Measurements from ENCODE around the gene USP16.

DNA sequence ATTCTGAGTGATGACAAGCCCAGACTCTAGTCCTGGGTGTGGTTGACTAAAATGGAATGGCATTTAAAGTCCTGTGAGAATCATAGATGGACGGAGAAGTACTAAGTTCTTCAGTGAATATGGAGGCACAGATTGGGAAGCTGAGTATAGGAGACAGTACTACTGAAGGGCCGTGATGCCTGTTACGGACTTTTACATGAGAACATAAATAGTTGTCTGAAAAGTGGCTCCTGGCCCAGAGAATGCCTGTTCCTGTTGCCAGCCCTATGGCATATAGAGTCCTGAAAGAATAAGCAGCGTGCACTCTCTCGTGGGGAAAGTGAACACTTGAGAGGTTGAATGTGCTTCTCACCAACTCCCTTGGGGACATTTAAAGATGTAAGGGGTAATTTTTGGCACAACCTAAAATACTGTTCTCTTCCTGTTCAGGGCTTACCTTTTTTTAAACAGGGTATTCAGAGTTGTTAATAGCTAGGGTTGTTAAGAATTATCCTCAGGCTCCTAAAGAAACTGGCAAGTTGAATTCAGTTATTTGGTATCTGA is 28.6 kb downstream of the USP16 start:
- TF ChIP-seq, protein P1, sequence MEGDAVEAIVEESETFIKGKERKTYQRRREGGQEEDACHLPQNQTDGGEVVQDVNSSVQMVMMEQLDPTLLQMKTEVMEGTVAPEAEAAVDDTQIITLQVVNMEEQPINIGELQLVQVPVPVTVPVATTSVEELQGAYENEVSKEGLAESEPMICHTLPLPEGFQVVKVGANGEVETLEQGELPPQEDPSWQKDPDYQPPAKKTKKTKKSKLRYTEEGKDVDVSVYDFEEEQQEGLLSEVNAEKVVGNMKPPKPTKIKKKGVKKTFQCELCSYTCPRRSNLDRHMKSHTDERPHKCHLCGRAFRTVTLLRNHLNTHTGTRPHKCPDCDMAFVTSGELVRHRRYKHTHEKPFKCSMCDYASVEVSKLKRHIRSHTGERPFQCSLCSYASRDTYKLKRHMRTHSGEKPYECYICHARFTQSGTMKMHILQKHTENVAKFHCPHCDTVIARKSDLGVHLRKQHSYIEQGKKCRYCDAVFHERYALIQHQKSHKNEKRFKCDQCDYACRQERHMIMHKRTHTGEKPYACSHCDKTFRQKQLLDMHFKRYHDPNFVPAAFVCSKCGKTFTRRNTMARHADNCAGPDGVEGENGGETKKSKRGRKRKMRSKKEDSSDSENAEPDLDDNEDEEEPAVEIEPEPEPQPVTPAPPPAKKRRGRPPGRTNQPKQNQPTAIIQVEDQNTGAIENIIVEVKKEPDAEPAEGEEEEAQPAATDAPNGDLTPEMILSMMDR (IDR thresholded peaks at IDR 0.05; ENCODE audit: poor library complexity) = no peak
- TF ChIP-seq EZH2 (IDR thresholded peaks at IDR 0.05; ENCODE audit: borderline replicate concordance) = no peak

All from hepatocyte (in vitro differentiated cells).